H1 (cell line): ENCODE data around the gene KRT10. TPM values are rescaled to one million over a fixed set of nuclear protein-coding genes. Genes with fewer than 3 reads are reported as not detected.

Experiments used
- CTCF ChIA-PET: fragments of 300-600 bp; sonication (Branson Sonifier 250); formaldehyde crosslinking; loops from one replicate; lab custom pipeline; 2021; ENCODE audit not compliant: partially characterized antibody; lab: Charles Lee
- POLR2A ChIA-PET: fragments of 300-600 bp; sonication (Branson Sonifier 250); formaldehyde crosslinking; loops from one replicate; lab custom pipeline; 2021; ENCODE audit warnings: inconsistent platforms; ENCODE audit not compliant: partially characterized antibody; lab: Charles Lee
- DNase-seq, 2 experiments: peaks; one replicate each; pipeline versions ENCODE4 v3.0.0 to v3.0.0-alpha.2; 2010 to 2022; ENCODE audit warnings: low spot score in 2 of 2, low read depth in 1 of 2, mixed read lengths in 1 of 2
- FAIRE-seq: peaks from 2 replicates; lab custom pipeline; 2011; peaks lifted over from hg19 to GRCh38; lab: Jason Lieb, UNC
- H2AFZ ChIP-seq: 2 replicates; pipeline ENCODE4 v1.8.1; 2012; ENCODE audit warnings: low read length, inconsistent platforms
- H2AK5ac ChIP-seq: 2 replicates; pipeline ENCODE4 v1.6.1; 2013; ENCODE audit warnings: low read depth, low read length
- H2BK120ac ChIP-seq: replicated peaks from 2 replicates; pipeline ENCODE3; 2013; ENCODE audit warnings: low read depth, low read length, inconsistent platforms
- H2BK12ac ChIP-seq: 2 replicates; pipeline ENCODE4 v1.6.1; 2013; ENCODE audit warnings: low read depth, low read length
- H2BK15ac ChIP-seq: 2 replicates; pipeline ENCODE4 v1.6.1; 2013; ENCODE audit warnings: low read length
- H2BK20ac ChIP-seq: 2 replicates; pipeline ENCODE4 v1.6.1; 2013; ENCODE audit warnings: low read length
- H2BK5ac ChIP-seq: 2 replicates; pipeline ENCODE4 v1.6.1; 2013; ENCODE audit warnings: low read depth, low read length
- H3K14ac ChIP-seq: 2 replicates; pipeline ENCODE4 v1.6.1; 2013; ENCODE audit warnings: inconsistent platforms; ENCODE audit not compliant: insufficient read length
- H3K18ac ChIP-seq: 2 replicates; pipeline ENCODE4 v1.6.1; 2013; ENCODE audit warnings: low read length; ENCODE audit errors: extremely low read depth
- H3K23ac ChIP-seq: 2 replicates; pipeline ENCODE4 v1.6.1; 2013; ENCODE audit warnings: inconsistent platforms; ENCODE audit not compliant: insufficient read length
- H3K23me2 ChIP-seq: 2 replicates; pipeline ENCODE4 v1.6.1; 2013; ENCODE audit warnings: low read depth, low read length
- H3K27ac ChIP-seq: 2 replicates; pipeline ENCODE4 v1.6.1; 2011; ENCODE audit warnings: low read depth, low read length, inconsistent platforms
- H3K27me3 ChIP-seq, 4 experiments: replicated peaks in 1 of 4; 1 replicate in 1 of 4; 2 replicates in 3 of 4; pipeline versions ENCODE4 v1.6.1 to v1.8.1; 2011 to 2013; ENCODE audit warnings: low read length in 3 of 4, mild to moderate bottlenecking in 3 of 4, inconsistent platforms in 2 of 4, mixed read lengths in 2 of 4, moderate library complexity in 1 of 4; ENCODE audit not compliant: control insufficient read depth in 3 of 4, insufficient read depth in 3 of 4; ENCODE audit errors: extremely low read depth in 1 of 4
- H3K36me3 ChIP-seq, 4 experiments: 2 replicates each; pipeline versions ENCODE4 v1.6.1 to v1.8.1; 2011 to 2013; ENCODE audit warnings: mild to moderate bottlenecking in 4 of 4, low read length in 3 of 4, moderate library complexity in 2 of 4, control low read depth in 1 of 4, inconsistent platforms in 1 of 4; ENCODE audit not compliant: insufficient read depth in 4 of 4, control insufficient read depth in 2 of 4
- H3K4ac ChIP-seq: replicated peaks from 2 replicates; pipeline ENCODE3; 2013; ENCODE audit warnings: low read length, low read depth, mixed read lengths, inconsistent platforms; ENCODE audit not compliant: insufficient read length
- H3K4me1 ChIP-seq, 4 experiments: replicated peaks in 1 of 4; 1 replicate in 1 of 4; 2 replicates in 3 of 4; pipeline versions ENCODE4 v1.6.1 to v1.8.1; 2011 to 2013; ENCODE audit warnings: low read length in 3 of 4, inconsistent platforms in 2 of 4, mixed read lengths in 1 of 4; ENCODE audit not compliant: insufficient read depth in 4 of 4, control insufficient read depth in 3 of 4
- H3K4me2 ChIP-seq, 2 experiments: 2 replicates each; pipeline versions ENCODE4 v1.6.1 to v1.8.1; 2011 to 2013; ENCODE audit warnings: low read depth in 2 of 2, low read length in 2 of 2, control low read depth in 1 of 2, inconsistent platforms in 1 of 2, mild to moderate bottlenecking in 1 of 2; ENCODE audit not compliant: insufficient read depth in 1 of 2
- H3K4me3 ChIP-seq, 4 experiments: fragments of 200-600, 300-600 bp in 1 of 4; sonication (generic), shearing (Covaris generic), sonication (Bioruptor Twin) in 1 of 4; 2 replicates each; pipeline versions ENCODE4 v1.5.1 to v1.8.1; 2011 to 2016; ENCODE audit warnings: low read length in 4 of 4, low read depth in 3 of 4, control low read depth in 2 of 4, inconsistent platforms in 2 of 4, mild to moderate bottlenecking in 2 of 4, mixed read lengths in 1 of 4, moderate library complexity in 1 of 4; ENCODE audit not compliant: insufficient read depth in 2 of 4; ENCODE audit errors: extremely low read depth in 1 of 4
- H3K56ac ChIP-seq: replicated peaks from 2 replicates; pipeline ENCODE3; 2013; ENCODE audit warnings: low read depth, mild to moderate bottlenecking, mixed read lengths, low read length, inconsistent platforms; ENCODE audit not compliant: insufficient read length
- H3K79me1 ChIP-seq: 2 replicates; pipeline ENCODE4 v1.6.1; 2013; ENCODE audit warnings: low read depth, low read length, control low read depth
- H3K79me2 ChIP-seq, 2 experiments: 2 replicates each; pipeline versions ENCODE4 v1.6.1 to v1.8.1; 2012 to 2013; ENCODE audit warnings: low read length in 2 of 2, mild to moderate bottlenecking in 2 of 2, inconsistent platforms in 1 of 2; ENCODE audit not compliant: insufficient read depth in 2 of 2, control insufficient read depth in 1 of 2
- H3K9ac ChIP-seq, 4 experiments: replicated peaks in 1 of 4; 1 replicate in 1 of 4; 2 replicates in 3 of 4; pipeline versions ENCODE4 v1.6.1 to v1.8.1; 2011 to 2013; ENCODE audit warnings: low read depth in 3 of 4, low read length in 3 of 4, control low read depth in 2 of 4, mild to moderate bottlenecking in 2 of 4, moderate library complexity in 2 of 4, inconsistent platforms in 1 of 4; ENCODE audit errors: extremely low read depth in 1 of 4
- H3K9me3 ChIP-seq, 2 experiments: 2 replicates each; pipeline versions ENCODE4 v1.6.1 to v1.8.1; 2012 to 2013; ENCODE audit warnings: mild to moderate bottlenecking in 2 of 2, moderate library complexity in 2 of 2, control low read depth in 1 of 2, inconsistent platforms in 1 of 2, low read depth in 1 of 2, low read length in 1 of 2, mixed read lengths in 1 of 2; ENCODE audit not compliant: insufficient read depth in 2 of 2
- H4K20me1 ChIP-seq, 2 experiments: replicated peaks in 1 of 2; 2 replicates each; pipeline versions ENCODE3 to v1.8.1; 2011 to 2013; ENCODE audit warnings: inconsistent platforms in 2 of 2, low read length in 2 of 2, mild to moderate bottlenecking in 1 of 2; ENCODE audit not compliant: insufficient read depth in 2 of 2, control insufficient read depth in 1 of 2
- H4K5ac ChIP-seq: 2 replicates; pipeline ENCODE4 v1.6.1; 2013; ENCODE audit warnings: low read length, low read depth, mixed read lengths, inconsistent platforms; ENCODE audit not compliant: insufficient read length
- H4K8ac ChIP-seq: 2 replicates; pipeline ENCODE4 v1.8.0; 2013; ENCODE audit warnings: mild to moderate bottlenecking, moderate library complexity, low read length, inconsistent platforms; ENCODE audit not compliant: insufficient read depth; ENCODE audit errors: extremely low read depth
- H4K91ac ChIP-seq: replicated peaks from 2 replicates; pipeline ENCODE3; 2013; ENCODE audit warnings: low read length, mixed read lengths, inconsistent platforms; ENCODE audit not compliant: insufficient read length
- BACH1 ChIP-seq: IDR thresholded peaks from 2 replicates; pipeline ENCODE4 v1.6.1; 2012; ENCODE audit warnings: low read length, improper control_type of control experiment
- BCL11A ChIP-seq, 2 experiments: IDR thresholded peaks; one replicate each; pipeline ENCODE4 v1.6.1; 2011; ENCODE audit warnings: low read depth in 2 of 2, low read length in 2 of 2, mild to moderate bottlenecking in 2 of 2
- CEBPB ChIP-seq: IDR thresholded peaks from 2 replicates; pipeline ENCODE4 v1.6.1; 2012; ENCODE audit warnings: low read depth, low read length
- CHD1 ChIP-seq: IDR thresholded peaks from 2 replicates; pipeline ENCODE4 v1.6.1; 2012; ENCODE audit warnings: low read depth, low read length, improper control_type of control experiment
- CTCF ChIP-seq, 3 experiments: IDR thresholded peaks; 1 replicate in 2 of 3; 2 replicates in 1 of 3; pipeline versions ENCODE4 v1.5.1 to v1.6.1; 2011; ENCODE audit warnings: low read length in 3 of 3, mild to moderate bottlenecking in 3 of 3, inconsistent platforms in 2 of 3, low read depth in 1 of 3, moderate library complexity in 1 of 3; ENCODE audit not compliant: insufficient read depth in 1 of 3; ENCODE audit errors: control extremely low read depth in 1 of 3
- EP300 ChIP-seq, 2 experiments: IDR thresholded peaks; 1 replicate in 1 of 2; 2 replicates in 1 of 2; pipeline ENCODE4 v1.6.1; 2011 to 2012; ENCODE audit warnings: low read depth in 2 of 2, low read length in 2 of 2, mild to moderate bottlenecking in 2 of 2, borderline replicate concordance in 1 of 2, inconsistent platforms in 1 of 2, moderate library complexity in 1 of 2
- KDM4A ChIP-seq: IDR thresholded peaks from one replicate; pipeline ENCODE4 v1.7.1; 2012; ENCODE audit warnings: low read depth, mild to moderate bottlenecking, moderate library complexity, low read length, inconsistent platforms; ENCODE audit not compliant: severe bottlenecking
- RNF2 ChIP-seq: fragments of 200-900, 300-1000 bp; sonication (generic); IDR thresholded peaks from 2 replicates; pipeline ENCODE4 v1.7.1; 2016; ENCODE audit warnings: borderline replicate concordance, low read depth, mild to moderate bottlenecking, antibody characterized with exemption, low read length; ENCODE audit not compliant: poor library complexity, severe bottlenecking; ENCODE audit errors: missing control alignments
- TEAD4 ChIP-seq: IDR thresholded peaks from 2 replicates; pipeline ENCODE4 v1.6.1; 2012; ENCODE audit warnings: low read depth, low read length, inconsistent platforms, mixed read lengths
- WGBS, 2 experiments: shearing (Covaris generic) in 1 of 2; methylation state at CpG; one replicate each; pipeline versions ENCODE4 v1.1.6 to v1.1.7; 2013 to 2015; ENCODE audit warnings: low lambda C conversion rate in 2 of 2, mixed read lengths in 2 of 2, inconsistent platforms in 1 of 2, low coverage in 1 of 2, missing lambda C conversion rate in 1 of 2; ENCODE audit not compliant: insufficient replicate concordance in 2 of 2, insufficient coverage in 1 of 2, insufficient read length in 1 of 2; ENCODE audit errors: extremely low coverage in 1 of 2, missing lambda C conversion rate in 1 of 2; 5-methylcytosine and 5-hydroxymethylcytosine counted together
- polyA plus RNA-seq, 7 experiments: library from polyadenylated mRNA; depleted of rRNA in 3 of 7; stranded (reverse) in 5 of 7; unstranded in 2 of 7; fragments of >200 nt in 5 of 7; fragments of 200-250 nt in 2 of 7; gene quantifications; 1 replicate in 5 of 7; 2 replicates in 1 of 7; 4 replicates in 1 of 7; pipeline versions ENCODE4 v1.2.1 to v1.2.3, GENCODE V29; 2011 to 2013; ENCODE audit warnings: missing spikeins in 2 of 7, mixed read lengths in 2 of 7
- total RNA-seq: library from RNA; stranded (reverse); fragmentation: NEBNext Ultra II Directional; extraction: Animal tissue kit (Norgen Biotek cat#: 25700); gene quantifications from 2 replicates; pipeline ENCODE4 v1.2.1, GENCODE V29; 2021

KRT10 gene
- total and polyA plus RNA-seq, 2 of the 8 experiments (the other 6 are each of a cell fraction or from before 2014, with no cell fraction given): 3.5 to 39.4 TPM

GRCh38 chr17:40779181-40779909 is 43.1 kb downstream of the KRT10 start:
- H4K91ac ChIP-seq: no peak overlapping the region
- ChIA-PET POLR2A (interaction anchor here (0.9 kb wide), 1 partner anchor 130 kb away, joined by 3 read pairs; no protein-coding TSS in a partner anchor), CTCF (interaction anchor here (0.9 to 2.0 kb wide), 4 partner anchors 13 to 160 kb away, joined by 3 to 6 read pairs (median 4); no protein-coding TSS in a partner anchor)
- peak overlapping the region in 1 of 4 experiments; percentile 12; a peak in 1 of 8 replicates for H3K4me3 ChIP-seq
- no peaks in the 10 kb centered on the region for H4K20me1 ChIP-seq
- no peak overlapping the region for H2BK12ac ChIP-seq
- H3K79me2 ChIP-seq: no peaks in the 10 kb centered on the region
- no peak overlapping the region for H2AK5ac ChIP-seq
- DNase-seq (no peak), FAIRE-seq (no peak)
- no peak overlapping the region for H3K14ac ChIP-seq
- no peak overlapping the region for H3K4ac ChIP-seq
- H3K18ac ChIP-seq: no peak overlapping the region
- H3K27ac ChIP-seq: no peak overlapping the region
- H3K79me1 ChIP-seq: no peaks in the 10 kb centered on the region
- H2BK5ac ChIP-seq: no peak overlapping the region
- no peaks in the 10 kb centered on the region for H3K23me2 ChIP-seq
- no peak overlapping the region for H3K56ac ChIP-seq
- H4K5ac ChIP-seq: no peak overlapping the region
- H3K9me3 ChIP-seq: no peaks in the 10 kb centered on the region
- peak overlapping the region; percentile 14; the same call in 1 of the 2 replicates for H4K8ac ChIP-seq
- no peak overlapping the region for H2BK15ac ChIP-seq
- H3K23ac ChIP-seq: no peak overlapping the region
- no peak overlapping the region for H2AFZ ChIP-seq
- H3K9ac ChIP-seq: no peak overlapping the region
- peaks cover 0 to 3% (median 1%) of the 10 kb centered on the region in 4 experiments; a peak in 3 of 7 replicates for H3K27me3 ChIP-seq
- no peak overlapping the region for H2BK20ac ChIP-seq
- no peaks in the 10 kb centered on the region for H3K4me1 ChIP-seq
- H3K36me3 ChIP-seq: no peaks in the 10 kb centered on the region
- no peak overlapping the region for H2BK120ac ChIP-seq
- 0 out of 4 replicates have a peak overlapping the region, but pooled peaks of 1 of the 2 experiments have one; percentile 29 for H3K4me2 ChIP-seq
- WGBS, 2 experiments: 41% methylated on average over 37 of the region's 37 CpGs; no CpG with 5 or more reads in 1 of the 2 experiments
- TF ChIP-seq RNF2: no peak
- no peak for TF ChIP-seq BCL11A (IDR thresholded peaks at IDR 0.05; ENCODE audit: low read depth in 2 of 2, low read length in 2 of 2)
- no peak for TF ChIP-seq CHD1
- TF ChIP-seq KDM4A: peak; percentile 33
- TF ChIP-seq TEAD4: no peak
- no peak for TF ChIP-seq CEBPB
- no peak for TF ChIP-seq BACH1
- 0 out of 4 replicates have a peak, but pooled peaks of 1 of the 3 experiments have one; percentile 2 for TF ChIP-seq CTCF (IDR thresholded peaks at IDR 0.05; ENCODE audit: control extremely low read depth in 1 of 3, insufficient read depth in 1 of 3, low read depth in 1 of 3, low read length in 3 of 3)
- no peak for TF ChIP-seq EP300 (IDR thresholded peaks at IDR 0.05; ENCODE audit: borderline replicate concordance in 1 of 2, low read depth in 2 of 2, low read length in 2 of 2)
